ENCODE measurements around the gene MDFI. TPM values are rescaled to one million over a fixed set of nuclear protein-coding genes. Genes with fewer than 3 reads are reported as not detected.

The MDFI gene
- total and polyA plus RNA-seq, 4 donors, result 0.24 to 2.8 (median 0.50) TPM; not detected in 1

- TF ChIP-seq CTCF (IDR thresholded peaks at IDR 0.05; ENCODE audit: low read depth, low read length, missing input control) (no peak), TAF1 (conservative IDR thresholded peaks at IDR 0.05) (no peak), RAD21 (IDR thresholded peaks at IDR 0.05) (no peak), MAX (IDR thresholded peaks at IDR 0.05) (no peak)
Measured at GRCh38 chr6:41653691-41654090, 15.4 kb downstream of the MDFI start (continued).

- Histone ChIP-seq H3K4me1 (ENCODE audit: control insufficient read depth in 4 of 4, insufficient read depth in 4 of 4, low read length in 3 of 4) (no peaks in the 10 kb centered on the region), H3K9ac (ENCODE audit: low read depth in 1 of 2, low read length in 2 of 2) (no peak overlapping the region), H3K9me3 (ENCODE audit: control insufficient read depth in 4 of 4, low read length in 3 of 4) (no peaks in the 10 kb centered on the region), H3K27ac (ENCODE audit: low read depth in 1 of 2, low read length in 2 of 2) (no peak overlapping the region), H3K36me3 (ENCODE audit: control insufficient read depth in 4 of 4, insufficient read depth in 3 of 4, low read depth in 1 of 4, low read length in 3 of 4) (no peaks in the 10 kb centered on the region), H3K4me3 (ENCODE audit: low read depth in 1 of 3, low read length in 3 of 3) (no peak overlapping the region), H3K27me3 (ENCODE audit: control insufficient read depth in 4 of 4, insufficient read depth in 4 of 4, low read length in 3 of 4) (no peaks in the 10 kb centered on the region)
- 80% methylated on average over 5 of the region's 5 CpGs for WGBS
- DNase-seq (ENCODE audit: low spot score), result no peak
- TF ChIP-seq HNF4A (conservative IDR thresholded peaks at IDR 0.05), result no peak
- no peak for TF ChIP-seq JUND (IDR thresholded peaks at IDR 0.05)
- no peak for TF ChIP-seq MAX (IDR thresholded peaks at IDR 0.05)
- TF ChIP-seq GABPA (IDR thresholded peaks at IDR 0.05 in 1 of 2, conservative IDR thresholded peaks at IDR 0.05 in 1 of 2), result no peak
- no peak for TF ChIP-seq SP1 (IDR thresholded peaks at IDR 0.05)
- no peak for TF ChIP-seq EGR1 (IDR thresholded peaks at IDR 0.05; ENCODE audit: low read depth in 2 of 2)
- TF ChIP-seq RAD21 (IDR thresholded peaks at IDR 0.05), result no peak
- no peak for TF ChIP-seq YY1 (IDR thresholded peaks at IDR 0.05)
- TF ChIP-seq FOXA1 (IDR thresholded peaks at IDR 0.05), result no peak
- TF ChIP-seq TAF1 (conservative IDR thresholded peaks at IDR 0.05), result no peak
- no peak for TF ChIP-seq HNF4G (IDR thresholded peaks at IDR 0.05)
- no peak for TF ChIP-seq CTCF (IDR thresholded peaks at IDR 0.05; ENCODE audit: low read depth, low read length, missing input control)
- no peak for TF ChIP-seq ZBTB33 (IDR thresholded peaks at IDR 0.05)
- TF ChIP-seq FOXA2 (IDR thresholded peaks at IDR 0.05), result no peak
- no peak for TF ChIP-seq RXRA (IDR thresholded peaks at IDR 0.05)
- TF ChIP-seq ATF3 (IDR thresholded peaks at IDR 0.05), result no peak
- TF ChIP-seq NR2F2 (IDR thresholded peaks at IDR 0.05), result no peak
- no peak for TF ChIP-seq REST (IDR thresholded peaks at IDR 0.05)
Measured at GRCh38 chr6:41654151-41654697, 16.0 kb downstream of the MDFI start.

Measured in liver (tissue), 9 donors.